ENCODE results near the gene SP2. TPM values are rescaled to one million over a fixed set of nuclear protein-coding genes. Genes with fewer than 3 reads are reported as not detected.
A peak's percentile ranks its signal among the peaks of the same experiment; 100 is the strongest.

SP2 gene
- total and polyA plus RNA-seq, 2 of the 13 experiments (the other 11 are each of a cell fraction or from before 2014, with no cell fraction given): 1.4 to 4.8 TPM

DNA sequence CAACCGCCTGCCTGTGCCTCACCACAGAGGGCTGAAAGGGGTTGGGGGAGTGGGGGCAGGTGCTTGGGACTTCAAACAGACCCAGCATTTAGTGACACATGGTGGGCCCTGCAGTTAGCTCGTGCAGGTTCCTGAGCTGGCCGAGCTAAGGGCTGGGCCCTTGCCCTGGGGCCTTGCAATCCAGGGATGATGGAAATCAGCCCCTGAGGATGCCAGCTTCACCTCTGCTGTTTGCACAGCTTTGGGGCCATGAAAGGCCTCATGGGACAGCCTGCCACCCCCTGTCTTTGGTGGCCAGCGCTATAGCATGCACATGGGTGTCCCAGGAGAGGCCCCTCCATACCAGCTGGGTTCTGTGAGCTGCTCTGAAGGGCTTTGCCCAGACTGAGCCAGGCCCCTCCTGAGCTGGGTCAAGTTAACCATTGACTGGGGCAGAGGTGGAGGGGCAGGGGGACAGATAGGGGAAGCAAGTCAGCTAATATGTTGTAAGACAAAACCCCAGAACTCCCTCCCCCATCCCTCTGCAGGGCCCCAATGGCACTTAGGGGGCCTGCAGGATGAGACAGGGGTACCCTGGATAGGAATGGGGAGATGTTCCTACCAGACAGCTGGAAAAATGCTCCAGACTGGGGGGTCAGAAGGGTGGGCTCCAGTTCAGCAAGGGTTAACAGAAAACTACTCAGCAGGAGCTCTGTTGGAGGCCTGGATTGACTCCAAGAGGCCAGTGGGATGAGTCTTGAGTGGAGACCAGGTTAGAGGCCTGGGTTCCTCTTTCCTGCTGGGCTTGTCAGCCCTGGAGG is 61.0 kb downstream of the SP2 start (continued):
- TF ChIP-seq ZNF468 (CRISPR knock-in tag; IDR thresholded peaks at IDR 0.05): no peak
- TF ChIP-seq, protein P1, sequence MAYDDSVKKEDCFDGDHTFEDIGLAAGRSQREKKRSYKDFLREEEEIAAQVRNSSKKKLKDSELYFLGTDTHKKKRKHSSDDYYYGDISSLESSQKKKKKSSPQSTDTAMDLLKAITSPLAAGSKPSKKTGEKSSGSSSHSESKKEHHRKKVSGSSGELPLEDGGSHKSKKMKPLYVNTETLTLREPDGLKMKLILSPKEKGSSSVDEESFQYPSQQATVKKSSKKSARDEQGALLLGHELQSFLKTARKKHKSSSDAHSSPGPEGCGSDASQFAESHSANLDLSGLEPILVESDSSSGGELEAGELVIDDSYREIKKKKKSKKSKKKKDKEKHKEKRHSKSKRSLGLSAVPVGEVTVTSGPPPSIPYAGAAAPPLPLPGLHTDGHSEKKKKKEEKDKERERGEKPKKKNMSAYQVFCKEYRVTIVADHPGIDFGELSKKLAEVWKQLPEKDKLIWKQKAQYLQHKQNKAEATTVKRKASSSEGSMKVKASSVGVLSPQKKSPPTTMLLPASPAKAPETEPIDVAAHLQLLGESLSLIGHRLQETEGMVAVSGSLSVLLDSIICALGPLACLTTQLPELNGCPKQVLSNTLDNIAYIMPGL (CRISPR knock-in tag; IDR thresholded peaks at IDR 0.05; ENCODE audit: borderline replicate concordance in 1 of 2, low read depth in 1 of 2): peak in 1 of 2 experiments; percentile 28; a peak in 1 of 4 replicates
- TF ChIP-seq KAT2B (IDR thresholded peaks at IDR 0.05; ENCODE audit: borderline replicate concordance, low read depth, low read length): no peak
- no peak for TF ChIP-seq ZFP36 (IDR thresholded peaks at IDR 0.05; ENCODE audit: borderline replicate concordance, low read depth, low read length, partially characterized antibody)
- TF ChIP-seq HMG20B (CRISPR knock-in tag; conservative IDR thresholded peaks at IDR 0.05): no peak; the same call in 1 of the 2 replicates
- TF ChIP-seq, protein P2, sequence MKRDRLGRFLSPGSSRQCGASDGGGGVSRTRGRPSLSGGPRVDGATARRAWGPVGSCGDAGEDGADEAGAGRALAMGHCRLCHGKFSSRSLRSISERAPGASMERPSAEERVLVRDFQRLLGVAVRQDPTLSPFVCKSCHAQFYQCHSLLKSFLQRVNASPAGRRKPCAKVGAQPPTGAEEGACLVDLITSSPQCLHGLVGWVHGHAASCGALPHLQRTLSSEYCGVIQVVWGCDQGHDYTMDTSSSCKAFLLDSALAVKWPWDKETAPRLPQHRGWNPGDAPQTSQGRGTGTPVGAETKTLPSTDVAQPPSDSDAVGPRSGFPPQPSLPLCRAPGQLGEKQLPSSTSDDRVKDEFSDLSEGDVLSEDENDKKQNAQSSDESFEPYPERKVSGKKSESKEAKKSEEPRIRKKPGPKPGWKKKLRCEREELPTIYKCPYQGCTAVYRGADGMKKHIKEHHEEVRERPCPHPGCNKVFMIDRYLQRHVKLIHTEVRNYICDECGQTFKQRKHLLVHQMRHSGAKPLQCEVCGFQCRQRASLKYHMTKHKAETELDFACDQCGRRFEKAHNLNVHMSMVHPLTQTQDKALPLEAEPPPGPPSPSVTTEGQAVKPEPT (CRISPR knock-in tag; IDR thresholded peaks at IDR 0.05; ENCODE audit: low read depth): 0 out of 2 replicates have a peak, but pooled peaks have one; percentile 27
- TF ChIP-seq SRSF4 (IDR thresholded peaks at IDR 0.05; ENCODE audit: low read depth, low read length, poor library complexity, severe bottlenecking): no peak
- TF ChIP-seq, protein P3, sequence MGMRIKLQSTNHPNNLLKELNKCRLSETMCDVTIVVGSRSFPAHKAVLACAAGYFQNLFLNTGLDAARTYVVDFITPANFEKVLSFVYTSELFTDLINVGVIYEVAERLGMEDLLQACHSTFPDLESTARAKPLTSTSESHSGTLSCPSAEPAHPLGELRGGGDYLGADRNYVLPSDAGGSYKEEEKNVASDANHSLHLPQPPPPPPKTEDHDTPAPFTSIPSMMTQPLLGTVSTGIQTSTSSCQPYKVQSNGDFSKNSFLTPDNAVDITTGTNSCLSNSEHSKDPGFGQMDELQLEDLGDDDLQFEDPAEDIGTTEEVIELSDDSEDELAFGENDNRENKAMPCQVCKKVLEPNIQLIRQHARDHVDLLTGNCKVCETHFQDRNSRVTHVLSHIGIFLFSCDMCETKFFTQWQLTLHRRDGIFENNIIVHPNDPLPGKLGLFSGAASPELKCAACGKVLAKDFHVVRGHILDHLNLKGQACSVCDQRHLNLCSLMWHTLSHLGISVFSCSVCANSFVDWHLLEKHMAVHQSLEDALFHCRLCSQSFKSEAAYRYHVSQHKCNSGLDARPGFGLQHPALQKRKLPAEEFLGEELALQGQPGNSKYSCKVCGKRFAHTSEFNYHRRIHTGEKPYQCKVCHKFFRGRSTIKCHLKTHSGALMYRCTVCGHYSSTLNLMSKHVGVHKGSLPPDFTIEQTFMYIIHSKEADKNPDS (CRISPR knock-in tag; IDR thresholded peaks at IDR 0.05): no peak
- TF ChIP-seq ZNF782 (CRISPR knock-in tag; IDR thresholded peaks at IDR 0.05; ENCODE audit: borderline replicate concordance): no peak
- no peak for TF ChIP-seq PRMT3 (CRISPR knock-in tag; IDR thresholded peaks at IDR 0.05; ENCODE audit: borderline replicate concordance, low read depth)
- peak; percentile 41; the same call in 1 of the 2 replicates for TF ChIP-seq ZNF556 (CRISPR knock-in tag; IDR thresholded peaks at IDR 0.05; ENCODE audit: borderline replicate concordance)
- TF ChIP-seq, protein P4, sequence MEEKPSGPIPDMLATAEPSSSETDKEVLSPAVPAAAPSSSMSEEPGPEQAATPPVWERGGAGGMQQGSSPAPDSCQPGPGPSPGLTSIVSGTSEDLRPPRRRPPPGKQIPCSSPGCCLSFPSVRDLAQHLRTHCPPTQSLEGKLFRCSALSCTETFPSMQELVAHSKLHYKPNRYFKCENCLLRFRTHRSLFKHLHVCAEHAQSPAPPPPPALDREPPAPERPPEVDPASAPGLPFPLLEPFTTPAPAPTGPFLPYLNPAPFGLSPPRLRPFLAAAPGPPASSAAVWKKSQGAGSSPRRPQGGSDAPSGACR (CRISPR knock-in tag; IDR thresholded peaks at IDR 0.05): no peak
- no peak for TF ChIP-seq PAF1 (CRISPR knock-in tag; IDR thresholded peaks at IDR 0.05)
- peak; percentile 21; the same call in 1 of the 2 replicates for TF ChIP-seq KLF13 (CRISPR knock-in tag; IDR thresholded peaks at IDR 0.05)
- TF ChIP-seq CHCHD3 (CRISPR knock-in tag; IDR thresholded peaks at IDR 0.05): no peak
- TF ChIP-seq, protein P5, sequence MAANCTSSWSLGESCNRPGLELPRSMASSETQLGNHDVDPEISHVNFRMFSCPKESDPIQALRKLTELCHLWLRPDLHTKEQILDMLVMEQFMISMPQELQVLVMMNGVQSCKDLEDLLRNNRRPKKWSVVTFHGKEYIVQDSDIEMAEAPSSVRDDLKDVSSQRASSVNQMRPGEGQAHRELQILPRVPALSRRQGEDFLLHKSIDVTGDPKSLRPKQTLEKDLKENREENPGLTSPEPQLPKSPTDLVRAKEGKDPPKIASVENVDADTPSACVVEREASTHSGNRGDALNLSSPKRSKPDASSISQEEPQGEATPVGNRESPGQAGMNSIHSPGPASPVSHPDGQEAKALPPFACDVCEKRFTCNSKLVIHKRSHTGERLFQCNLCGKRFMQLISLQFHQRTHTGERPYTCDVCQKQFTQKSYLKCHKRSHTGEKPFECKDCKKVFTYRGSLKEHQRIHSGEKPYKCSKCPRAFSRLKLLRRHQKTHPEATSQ (CRISPR knock-in tag; IDR thresholded peaks at IDR 0.05; ENCODE audit: borderline replicate concordance): no peak
- no peak for TF ChIP-seq ZNF138 (CRISPR knock-in tag; IDR thresholded peaks at IDR 0.05; ENCODE audit: low read depth)
- peak; percentile 49 for TF ChIP-seq ZNF547 (CRISPR knock-in tag; IDR thresholded peaks at IDR 0.05)

Data from HepG2 (cell line).